HCT116 (cell line): ENCODE results near the gene CHD3. TPM values are rescaled to one million over a fixed set of nuclear protein-coding genes. Genes with fewer than 3 reads are reported as not detected.

ENCODE experiments used
- ATAC-seq: fragments of 200-7000 bp; cut with Tn5 transposase; 2 replicates; pipeline ENCODE4 v1.9.1; 2020; ENCODE audit warnings: mild to moderate bottlenecking, moderate library complexity
- BruUV-seq: library from RNA; stranded (reverse); fragments of 400-500 nt; replicated peaks from 2 replicates; lab custom pipeline; 2021; lab: Mats Ljungman, UMichigan
- CTCF ChIA-PET: fragments of 300-600 bp; sonication (Branson Sonifier 250); formaldehyde crosslinking; loops from one replicate; lab custom pipeline; 2021; ENCODE audit warnings: antibody characterized with exemption; lab: Charles Lee
- POLR2A ChIA-PET: fragments of 300-600, 350-600 bp; sonication (Branson Sonifier 250); formaldehyde crosslinking; loops from one replicate; lab custom pipeline; 2021; ENCODE audit warnings: antibody characterized with exemption; lab: Charles Lee
- RAD21 ChIA-PET, 2 experiments: fragments of 300-600 bp; sonication (Branson Sonifier 250); formaldehyde crosslinking; loops; one replicate each; lab custom pipeline; 2023; ENCODE audit warnings: low total read pairs in 2 of 2; ENCODE audit not compliant: uncharacterized antibody in 2 of 2, unreplicated experiment in 2 of 2, low non-redundant PET in 1 of 2; lab: Charles Lee
- DNase-seq: peaks from one replicate; pipeline ENCODE4 v3.0.0-alpha.2; 2010; ENCODE audit warnings: low read depth, low spot score
- H2AFZ ChIP-seq: fragments of 200-600 bp; shearing (Covaris generic), sonication (generic); 2 replicates; pipeline ENCODE4 v1.6.1; 2017; ENCODE audit warnings: low read depth, mixed run types, mixed read lengths, antibody characterized with exemption, low read length; ENCODE audit not compliant: poor library complexity, severe bottlenecking
- H3K27ac ChIP-seq: 2 replicates; pipeline ENCODE4 v1.5.1; 2012; ENCODE audit warnings: low read depth, low read length
- H3K27me3 ChIP-seq: fragments of 200-600 bp; sonication (generic); 2 replicates; pipeline ENCODE4 v1.6.1; 2016; ENCODE audit warnings: mixed run types, low read length, mixed read lengths; ENCODE audit not compliant: insufficient read depth
- H3K36me3 ChIP-seq, 2 experiments: fragments of 200-500 bp in 1 of 2; fragments of 200-600 bp in 1 of 2; sonication (Bioruptor generic) in 1 of 2; sonication (generic) in 1 of 2; 2 replicates each; pipeline versions ENCODE4 v1.5.1 to v1.6.1; 2014 to 2016; ENCODE audit warnings: low read length in 2 of 2, inconsistent platforms in 1 of 2, mixed read lengths in 1 of 2, mixed run types in 1 of 2; ENCODE audit not compliant: insufficient read depth in 2 of 2, control insufficient read depth in 1 of 2
- H3K4me1 ChIP-seq, 2 experiments: fragments of 200-600 bp in 1 of 2; sonication (generic) in 1 of 2; 2 replicates each; pipeline versions ENCODE4 v1.5.1 to v1.6.1; 2012 to 2017; ENCODE audit warnings: low read length in 2 of 2, inconsistent platforms in 1 of 2, mild to moderate bottlenecking in 1 of 2, mixed read lengths in 1 of 2, mixed run types in 1 of 2, moderate library complexity in 1 of 2; ENCODE audit not compliant: insufficient read depth in 2 of 2, control insufficient read depth in 1 of 2
- H3K4me2 ChIP-seq: fragments of 200-600 bp; sonication (generic); 2 replicates; pipeline ENCODE4 v1.6.1; 2017; ENCODE audit warnings: mixed run types, low read length, mixed read lengths
- H3K4me3 ChIP-seq, 2 experiments: fragments of 200-600 bp in 1 of 2; sonication (generic) in 1 of 2; replicated peaks in 1 of 2; 2 replicates each; pipeline ENCODE4 v1.5.1; 2011 to 2016; ENCODE audit warnings: low read length in 2 of 2, control low read depth in 1 of 2, low read depth in 1 of 2, mild to moderate bottlenecking in 1 of 2, mixed read lengths in 1 of 2, mixed run types in 1 of 2
- H3K79me2 ChIP-seq: fragments of 200-600 bp; sonication (generic); 2 replicates; pipeline ENCODE4 v1.6.1; 2017; ENCODE audit warnings: mild to moderate bottlenecking, mixed run types, low read length, moderate library complexity, mixed read lengths; ENCODE audit not compliant: insufficient read depth
- H3K9ac ChIP-seq: fragments of 200-600 bp; sonication (generic); 2 replicates; pipeline ENCODE4 v1.6.1; 2016; ENCODE audit warnings: low read length, mixed read lengths
- H3K9me2 ChIP-seq: fragments of 200-600 bp; sonication (generic), shearing (Covaris generic); 2 replicates; pipeline ENCODE4 v1.6.1; 2017; ENCODE audit warnings: mixed run types, mild to moderate bottlenecking, moderate library complexity; ENCODE audit not compliant: insufficient read depth
- H3K9me3 ChIP-seq, 2 experiments: fragments of 200-500 bp in 1 of 2; fragments of 200-600 bp in 1 of 2; sonication (Bioruptor generic) in 1 of 2; sonication (generic) in 1 of 2; 2 replicates each; pipeline ENCODE4 v1.6.1; 2014 to 2017; ENCODE audit warnings: low read length in 2 of 2, mixed read lengths in 2 of 2, inconsistent platforms in 1 of 2, low read depth in 1 of 2, mild to moderate bottlenecking in 1 of 2, mixed run types in 1 of 2, moderate library complexity in 1 of 2; ENCODE audit not compliant: control insufficient read depth in 1 of 2, insufficient read depth in 1 of 2
- H4K20me1 ChIP-seq: fragments of 200-600 bp; sonication (generic), shearing (Covaris generic); 2 replicates; pipeline ENCODE4 v1.6.1; 2017; ENCODE audit warnings: mixed run types, mild to moderate bottlenecking, moderate library complexity; ENCODE audit not compliant: insufficient read depth
- CEBPB ChIP-seq: IDR thresholded peaks from 2 replicates; pipeline ENCODE4 v1.6.1; 2012; ENCODE audit warnings: low read depth
- EGR1 ChIP-seq: IDR thresholded peaks from 2 replicates; pipeline ENCODE4 v1.6.1; 2012; ENCODE audit warnings: low read depth
- FOSL1 ChIP-seq: IDR thresholded peaks from 2 replicates; pipeline ENCODE4 v1.6.1; 2012; ENCODE audit warnings: low read depth
- JUND ChIP-seq: IDR thresholded peaks from 2 replicates; pipeline ENCODE4 v1.6.1; 2012
- POLR2A ChIP-seq: IDR thresholded peaks from 2 replicates; pipeline ENCODE4 v1.7.0; 2011; ENCODE audit warnings: borderline replicate concordance; ENCODE audit not compliant: insufficient read depth, insufficient read length; ENCODE audit errors: extremely low read depth
- POLR2AphosphoS5 ChIP-seq: IDR thresholded peaks from 2 replicates; pipeline ENCODE4 v1.6.1; 2011; ENCODE audit warnings: mild to moderate bottlenecking, low read depth, low read length, moderate library complexity
- SIN3A ChIP-seq: IDR thresholded peaks from 2 replicates; pipeline ENCODE4 v1.6.1; 2012; ENCODE audit warnings: low read depth
- SP1 ChIP-seq: IDR thresholded peaks from 2 replicates; pipeline ENCODE4 v1.6.1; 2012; ENCODE audit warnings: low read depth
- intact Hi-C: fragments of 100-400 bp; cut with micrococcal nuclease; formaldehyde crosslinking; loops from 2 replicates; pipeline ENCODE4 v1.10.0; 2022
- total RNA-seq: library from RNA; stranded (reverse); gene quantifications from one replicate; pipeline ENCODE4 v1.2.1, GENCODE V29; 2021; ENCODE audit not compliant: unreplicated experiment
- TF ChIP-seq, protein P1 (sequence below): IDR thresholded peaks from 2 replicates; pipeline ENCODE4 v1.6.1; 2011; ENCODE audit warnings: mild to moderate bottlenecking, low read length, moderate library complexity; ENCODE audit not compliant: insufficient replicate concordance; ENCODE audit errors: extremely low read depth
- TF ChIP-seq, protein P2 (sequence below): IDR thresholded peaks from 2 replicates; pipeline ENCODE4 v1.6.1; 2012

CHD3 gene
- total RNA-seq, 1 experiment from 2014 or later: 54.8 TPM

DNA sequence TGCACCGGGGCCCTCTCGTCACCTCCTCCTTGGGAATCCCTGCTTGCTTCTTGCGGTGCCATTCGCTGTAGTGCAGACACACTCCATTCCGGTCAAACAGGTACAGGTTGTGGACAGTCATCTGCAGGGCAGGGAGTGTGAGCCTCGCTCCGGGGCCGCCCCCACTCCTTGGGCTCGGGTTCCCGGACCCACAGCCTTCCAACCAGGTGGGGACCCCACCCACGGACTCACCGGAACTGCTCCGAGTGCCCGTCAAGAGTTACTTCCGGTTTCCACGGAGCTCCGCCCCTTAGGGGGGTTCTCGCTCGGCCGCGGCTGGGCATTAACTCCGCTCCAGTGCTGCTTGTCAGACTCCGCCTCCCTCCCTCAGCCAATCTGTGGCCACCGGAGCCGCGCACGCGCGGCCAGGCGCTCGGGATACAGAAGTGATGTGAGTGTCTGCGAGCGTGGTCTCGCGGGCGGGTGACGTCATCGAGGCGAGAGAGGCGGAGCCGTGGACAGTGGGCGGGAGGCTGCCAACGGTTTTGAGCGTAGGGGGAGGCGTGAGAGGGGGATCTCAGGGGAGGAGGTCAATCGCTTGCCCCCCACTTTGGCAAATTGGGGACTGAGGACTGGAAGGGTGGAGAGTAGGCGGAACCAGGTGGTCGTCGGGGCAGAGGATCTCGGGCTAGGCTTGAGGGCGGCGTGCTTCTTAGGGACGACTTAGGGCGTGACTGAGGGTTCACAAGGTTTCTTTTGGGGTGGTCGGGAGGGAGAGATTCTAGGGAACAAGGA is 43.3 kb downstream of the CHD3 start, which contains the start of the genes CNTROB and TRAPPC1:
Gene CNTROB, plus strand, starts transcription at position 498 of the 774 bp plus-strand sequence. CDS start 874 bp downstream, outside the sequence.
Gene TRAPPC1, minus strand, starts transcription at position 238 of the 774 bp plus-strand sequence. Its CDS starts 117 bp downstream, at position 121.
- H3K4me3 ChIP-seq: peak within 1 kb of the TSS; percentile 91 to 98
- no peaks in the 10 kb centered on the region for H3K27me3 ChIP-seq
- peaks cover 12 to 25% of the 10 kb centered on the region in 2 experiments; a peak in 3 of 4 replicates for H3K4me1 ChIP-seq
- DNase-seq: peak; percentile 97
- BruUV-seq: no TSS peak
- H4K20me1 ChIP-seq: no peaks in the 10 kb centered on the region
- ChIA-PET POLR2A (interaction anchor here (0.5 to 1.5 kb wide), 7 partner anchors 10 to 241 kb away, joined by 3 to 7 read pairs (median 3); partner anchors contain the start of genes DNAH2 and NAA38), CTCF (interaction anchor here (0.7 to 1.4 kb wide), 9 partner anchors 18 to 148 kb away, joined by 3 to 6 read pairs (median 4); no protein-coding TSS in a partner anchor), RAD21 (interaction anchor here in 1 of 2 experiments (0.8 to 1.5 kb wide), 2 partner anchors 46 to 110 kb away, joined by 3 read pairs; no protein-coding TSS in a partner anchor)
- H3K9me3 ChIP-seq: no peaks in the 10 kb centered on the region
- no peaks in the 10 kb centered on the region for H3K9me2 ChIP-seq
- intact Hi-C loops: no loop called here
- peak within 1 kb of the TSS; percentile 81 for H3K9ac ChIP-seq
- peaks cover 40% of the 10 kb centered on the region for H3K79me2 ChIP-seq
- TF ChIP-seq EGR1 (peak; percentile 69), CEBPB (no peak), SIN3A (peak; percentile 54; the same call in 1 of the 2 replicates), JUND (no peak; the same call in 1 of the 2 replicates), POLR2AphosphoS5 (peak; percentile 87), FOSL1 (no peak), SP1 (peak; percentile 50), POLR2A (peak; percentile 55)
- TF ChIP-seq, protein P1, sequence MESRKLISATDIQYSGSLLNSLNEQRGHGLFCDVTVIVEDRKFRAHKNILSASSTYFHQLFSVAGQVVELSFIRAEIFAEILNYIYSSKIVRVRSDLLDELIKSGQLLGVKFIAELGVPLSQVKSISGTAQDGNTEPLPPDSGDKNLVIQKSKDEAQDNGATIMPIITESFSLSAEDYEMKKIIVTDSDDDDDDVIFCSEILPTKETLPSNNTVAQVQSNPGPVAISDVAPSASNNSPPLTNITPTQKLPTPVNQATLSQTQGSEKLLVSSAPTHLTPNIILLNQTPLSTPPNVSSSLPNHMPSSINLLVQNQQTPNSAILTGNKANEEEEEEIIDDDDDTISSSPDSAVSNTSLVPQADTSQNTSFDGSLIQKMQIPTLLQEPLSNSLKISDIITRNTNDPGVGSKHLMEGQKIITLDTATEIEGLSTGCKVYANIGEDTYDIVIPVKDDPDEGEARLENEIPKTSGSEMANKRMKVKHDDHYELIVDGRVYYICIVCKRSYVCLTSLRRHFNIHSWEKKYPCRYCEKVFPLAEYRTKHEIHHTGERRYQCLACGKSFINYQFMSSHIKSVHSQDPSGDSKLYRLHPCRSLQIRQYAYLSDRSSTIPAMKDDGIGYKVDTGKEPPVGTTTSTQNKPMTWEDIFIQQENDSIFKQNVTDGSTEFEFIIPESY: peak; percentile 89
- TF ChIP-seq, protein P2, sequence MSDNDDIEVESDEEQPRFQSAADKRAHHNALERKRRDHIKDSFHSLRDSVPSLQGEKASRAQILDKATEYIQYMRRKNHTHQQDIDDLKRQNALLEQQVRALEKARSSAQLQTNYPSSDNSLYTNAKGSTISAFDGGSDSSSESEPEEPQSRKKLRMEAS: peak; percentile 78
- peaks cover 14 to 15% of the 10 kb centered on the region in 2 experiments; a peak in 2 of 4 replicates for H3K36me3 ChIP-seq
- H3K27ac ChIP-seq: peak within 1 kb of the TSS; percentile 76
- ATAC-seq: peak; percentile 98
- H3K4me2 ChIP-seq: peak within 1 kb of the TSS; percentile 82
- peak within 1 kb of the TSS; percentile 42 for H2AFZ ChIP-seq
